Lung microvascular endothelial cell (primary cell): ENCODE results near the gene CTDP1. TPM values are rescaled to one million over a fixed set of nuclear protein-coding genes. Genes with fewer than 3 reads are reported as not detected.
A peak's percentile ranks its signal among the peaks of the same experiment; 100 is the strongest.

ENCODE experiments used
- DNase-seq, 2 donors: peaks; one replicate each; pipeline versions ENCODE4 v3.0.0 to v3.0.0-alpha.2; 2010; ENCODE audit warnings: low read depth in 2 of 2
- total RNA-seq: library from RNA; depleted of rRNA; stranded (reverse); fragments of >200 nt; gene quantifications from 2 replicates; pipeline ENCODE4 v1.2.1, GENCODE V29; 2014

Gene CTDP1
- total RNA-seq, 1 donor from 2014 or later, result 25.0 TPM

GRCh38 chr18:79643054-79643984 lies 36.3 kb upstream of the CTDP1 start:
- no peak for DNase-seq

DNA sequence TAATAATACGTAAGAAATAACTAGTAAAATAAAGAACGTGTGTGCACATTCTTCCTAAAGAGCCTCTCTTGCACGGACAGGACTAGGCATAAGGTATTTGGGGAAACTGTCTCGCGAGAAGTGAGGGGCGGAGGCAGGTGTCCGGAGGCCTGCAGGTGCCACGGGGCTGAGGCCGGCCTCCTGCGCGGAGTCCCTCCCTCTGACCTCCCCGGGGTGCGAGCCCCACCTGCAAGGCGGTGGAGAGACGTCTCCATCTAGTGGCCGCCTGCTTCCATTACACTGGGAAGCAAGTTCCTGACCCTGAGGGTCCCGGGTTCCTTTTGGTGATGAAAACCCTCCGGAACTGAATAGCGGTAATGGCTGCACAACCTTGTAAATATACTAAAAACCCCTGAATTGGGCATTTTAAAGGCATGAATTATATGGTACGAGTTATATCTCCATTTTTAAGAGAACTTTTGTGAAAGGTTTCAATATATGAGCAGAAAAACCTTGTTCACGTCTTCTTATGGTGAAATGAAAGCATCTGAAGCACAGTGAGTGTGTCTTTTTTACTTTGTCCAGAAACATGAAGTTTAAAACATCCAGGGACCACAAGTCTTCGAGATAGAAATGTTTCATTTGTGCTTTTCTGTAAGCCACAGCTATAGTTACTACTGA lies 35.5 kb upstream of the CTDP1 start:
- peak; percentile 55 to 62 for DNase-seq

DNA sequence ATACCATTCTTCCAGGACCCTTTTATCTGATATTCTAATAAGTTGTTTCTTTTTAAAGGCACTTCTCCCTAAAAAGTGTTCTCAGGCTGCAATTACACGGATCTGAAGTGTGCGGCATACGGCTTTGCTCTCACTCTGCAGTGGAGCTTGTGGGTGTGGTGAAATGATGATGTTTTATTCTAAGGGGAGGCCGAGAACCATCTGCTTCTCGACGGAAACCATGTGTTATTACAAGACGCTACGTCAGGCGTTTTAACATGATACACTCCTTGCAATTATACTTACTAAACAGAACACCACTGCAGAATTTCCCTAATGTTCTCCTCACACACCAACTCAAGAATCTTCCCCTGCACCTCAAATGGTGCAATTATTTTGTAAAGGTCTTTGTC lies 34.9 kb upstream of the CTDP1 start:
- no peak for DNase-seq

DNA sequence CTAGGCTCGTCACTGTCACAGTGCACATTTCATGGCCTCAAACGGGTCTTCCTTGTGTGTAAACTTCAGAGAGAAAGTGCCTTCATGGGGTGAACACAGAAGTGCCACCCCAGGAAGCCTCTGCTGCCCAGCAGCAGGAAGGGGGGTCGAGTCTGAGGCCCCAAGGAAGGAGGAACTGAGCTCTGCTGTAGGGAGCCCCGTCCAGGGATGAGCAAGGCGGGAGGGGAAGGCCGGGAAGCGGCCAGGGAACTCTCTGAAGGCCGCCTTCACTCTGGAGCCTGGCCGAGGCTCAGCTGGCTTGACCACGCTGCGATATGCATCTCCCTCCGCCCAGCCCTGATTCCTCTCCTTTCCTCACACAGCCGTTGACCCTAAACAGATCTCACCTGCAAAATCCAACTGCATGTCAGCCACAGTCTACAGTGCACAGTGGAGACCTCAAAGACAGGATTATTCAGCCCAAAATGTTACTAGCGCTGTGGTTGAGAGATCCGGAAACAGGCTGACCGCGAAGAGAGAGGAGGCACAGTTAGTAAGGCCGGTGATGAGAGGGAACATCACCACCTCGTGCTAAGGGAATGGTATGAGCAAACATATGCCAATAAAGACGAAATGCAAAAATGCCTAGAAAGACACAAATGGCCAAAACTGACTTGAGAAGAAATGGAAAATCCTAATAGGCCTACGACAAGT lies 34.2 kb upstream of the CTDP1 start:
- no peak for DNase-seq

DNA sequence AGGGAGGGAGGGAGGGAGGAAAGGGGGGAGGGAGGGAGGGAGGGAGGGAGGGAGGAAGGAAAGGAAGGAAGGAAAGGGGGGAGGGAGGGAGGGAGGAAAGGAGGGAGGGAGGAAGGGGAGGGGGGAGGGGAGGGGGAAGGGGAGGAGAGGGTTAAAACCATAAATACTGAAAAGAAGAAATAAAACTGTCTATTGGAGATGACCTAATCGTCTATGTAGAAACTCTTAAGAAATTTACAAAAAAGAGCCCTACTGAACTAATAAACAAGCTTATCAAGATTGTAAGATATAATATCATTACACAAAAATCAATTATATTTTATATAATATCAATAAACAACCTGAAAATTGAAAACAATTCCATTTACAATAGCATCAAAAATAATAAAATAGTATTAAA lies 32.3 kb upstream of the CTDP1 start:
- DNase-seq, result no peak

- no peak for DNase-seq
Measured at GRCh38 chr18:79650959-79651358, 28.6 kb upstream of the CTDP1 start.

GRCh38 chr18:79657342-79657996 lies 22.1 kb upstream of the CTDP1 start:
- DNase-seq, result no peak

DNA sequence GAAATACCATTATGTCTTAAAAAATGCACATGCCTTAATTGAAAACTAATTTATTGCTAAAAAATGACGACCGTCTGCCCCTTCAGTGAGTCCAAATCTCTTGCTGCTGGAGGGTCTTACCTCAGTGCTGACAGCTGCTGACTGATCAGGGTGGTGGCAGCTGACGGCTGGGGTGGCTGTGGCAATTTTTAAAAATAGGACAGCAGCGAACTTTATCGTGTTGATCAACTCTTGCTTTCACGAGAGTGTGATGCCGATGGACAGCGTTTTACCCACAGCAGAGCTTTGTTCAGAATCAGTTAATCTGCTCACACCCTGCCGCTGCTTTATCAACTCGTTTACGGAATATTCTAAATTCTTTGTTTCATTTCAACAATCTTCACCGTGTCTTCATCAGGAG lies 21.2 kb upstream of the CTDP1 start:
- no peak for DNase-seq

- DNase-seq, result no peak
Measured at GRCh38 chr18:79659733-79660132, 19.9 kb upstream of the CTDP1 start.

- DNase-seq, result no peak
Measured at GRCh38 chr18:79662034-79662433, 17.6 kb upstream of the CTDP1 start.

DNA sequence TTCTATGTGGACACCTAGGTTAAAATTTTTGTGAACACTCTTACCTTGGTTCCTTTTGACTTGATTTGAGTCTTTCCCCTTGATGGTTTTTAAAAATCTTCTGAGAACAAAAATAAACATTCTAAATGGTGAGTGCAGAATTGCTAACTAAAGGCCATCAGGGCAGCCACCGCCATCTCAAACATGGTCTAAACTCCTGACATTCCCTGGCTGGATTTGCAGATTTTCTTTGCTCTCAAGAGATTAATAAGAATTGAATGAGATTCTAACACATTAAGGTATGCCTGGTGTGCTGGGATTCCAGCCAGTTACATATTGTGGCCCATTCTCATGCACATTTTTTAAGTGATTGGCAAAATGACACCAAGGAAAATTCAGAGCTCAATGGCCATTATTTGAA lies 17.2 kb upstream of the CTDP1 start:
- no peak for DNase-seq

DNA sequence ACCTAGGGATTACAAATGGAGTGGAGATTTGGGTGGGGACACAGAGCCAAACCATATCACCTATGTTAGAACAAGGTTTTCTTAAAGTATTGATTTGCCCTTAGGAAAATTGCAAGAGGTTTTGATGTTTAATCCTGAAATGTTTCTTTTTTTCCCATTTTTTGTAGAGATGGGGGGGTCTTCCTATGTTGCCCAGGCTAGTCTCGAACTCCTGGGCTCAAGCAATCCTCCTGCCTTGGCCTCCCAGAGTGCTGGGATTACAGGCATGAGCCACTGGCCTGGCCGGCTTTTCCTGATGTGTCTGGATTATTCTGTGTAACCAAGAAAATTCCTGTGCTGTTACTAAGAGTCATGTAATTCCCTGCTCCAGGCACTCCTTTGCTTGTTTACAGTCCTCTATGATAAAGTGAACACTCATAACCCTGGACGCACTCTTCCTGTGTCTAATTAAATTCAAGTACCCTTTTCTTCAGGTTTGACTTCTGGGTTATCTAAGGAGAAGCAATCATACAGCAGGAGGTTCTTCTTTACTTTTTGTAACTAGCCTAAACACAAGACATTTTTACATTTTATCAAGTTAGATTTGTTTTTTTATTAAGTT lies 15.0 kb upstream of the CTDP1 start:
- no peak for DNase-seq

DNA sequence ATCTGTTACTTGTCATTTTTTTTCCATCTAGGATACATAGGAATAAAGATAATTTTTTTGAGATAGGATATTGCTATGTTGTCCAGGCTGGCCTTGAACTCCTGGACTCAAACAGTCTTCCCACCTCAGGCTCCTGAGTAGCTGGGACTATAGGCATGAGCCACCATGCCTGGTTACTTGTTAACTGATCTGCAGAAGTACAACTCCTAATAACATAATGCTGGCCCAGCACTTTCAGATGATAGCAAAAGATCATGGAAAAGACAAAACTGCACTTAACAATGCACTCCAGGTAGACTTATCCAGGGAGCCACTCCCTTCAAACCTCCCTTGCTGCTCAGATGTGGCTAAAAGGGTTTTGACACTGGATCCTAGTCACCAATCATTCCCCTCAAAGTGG lies 11.4 kb upstream of the CTDP1 start:
- DNase-seq, result no peak

DNA sequence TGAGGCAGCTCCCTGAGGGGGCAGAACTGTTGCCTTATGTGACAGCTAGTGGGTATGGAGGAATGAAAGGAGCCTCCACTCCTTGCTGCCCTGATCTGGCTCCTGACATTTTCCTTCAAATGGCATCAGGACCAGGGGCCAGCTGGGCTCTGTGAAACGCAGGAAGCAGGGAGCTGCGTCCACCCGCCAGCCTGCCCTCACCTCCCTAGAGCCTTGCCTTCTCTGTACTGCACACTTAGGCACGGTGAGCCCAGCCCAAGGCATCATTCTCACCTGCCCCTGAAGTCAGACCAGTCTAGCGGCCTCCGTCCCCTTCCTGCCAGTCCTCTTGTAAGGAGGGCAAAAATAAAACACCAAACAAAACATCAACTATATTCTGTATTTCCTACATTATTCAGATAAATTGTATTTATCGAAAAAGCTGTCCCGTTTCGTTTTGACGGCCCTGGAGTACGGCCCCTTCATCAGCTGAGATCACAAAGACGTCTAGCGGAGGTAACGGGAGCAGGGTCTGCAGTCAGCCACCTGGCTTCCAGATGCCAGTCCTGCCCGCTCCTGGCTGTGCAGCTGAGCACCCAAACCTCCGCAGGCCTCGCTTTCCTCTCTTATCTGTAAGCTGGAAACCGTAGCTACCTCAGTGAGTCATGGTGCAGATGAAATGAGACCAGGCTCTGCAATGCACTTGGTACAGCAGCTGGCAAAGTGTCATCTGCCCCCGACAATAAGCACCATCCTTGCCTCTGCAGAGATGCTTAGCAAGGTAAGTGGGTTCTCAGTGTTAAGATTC lies 6.9 kb upstream of the CTDP1 start:
- DNase-seq, result no peak

DNA sequence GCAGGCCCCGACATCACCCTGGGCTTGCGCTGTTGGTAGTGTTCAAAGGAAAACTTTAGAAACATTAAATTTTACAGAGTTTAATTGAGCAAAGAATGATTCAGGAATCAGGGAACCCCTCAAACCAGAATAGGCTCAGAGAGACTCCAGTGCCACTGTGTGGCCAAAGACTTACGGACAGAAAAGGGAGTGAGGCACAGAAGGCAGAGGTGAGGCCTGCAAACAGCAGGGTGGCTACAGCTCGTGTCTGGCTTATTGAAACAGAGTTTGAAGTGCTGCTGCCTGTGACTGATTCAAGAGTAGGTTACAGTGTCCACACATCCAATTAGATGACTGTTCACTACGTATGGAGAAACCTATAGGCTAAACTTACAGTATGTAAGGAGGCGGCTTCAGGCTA lies 2.4 kb upstream of the CTDP1 start:
- no peak for DNase-seq

- no peak for DNase-seq
Measured at GRCh38 chr18:79677840-79678239, 1.8 kb upstream of the CTDP1 start.

DNA sequence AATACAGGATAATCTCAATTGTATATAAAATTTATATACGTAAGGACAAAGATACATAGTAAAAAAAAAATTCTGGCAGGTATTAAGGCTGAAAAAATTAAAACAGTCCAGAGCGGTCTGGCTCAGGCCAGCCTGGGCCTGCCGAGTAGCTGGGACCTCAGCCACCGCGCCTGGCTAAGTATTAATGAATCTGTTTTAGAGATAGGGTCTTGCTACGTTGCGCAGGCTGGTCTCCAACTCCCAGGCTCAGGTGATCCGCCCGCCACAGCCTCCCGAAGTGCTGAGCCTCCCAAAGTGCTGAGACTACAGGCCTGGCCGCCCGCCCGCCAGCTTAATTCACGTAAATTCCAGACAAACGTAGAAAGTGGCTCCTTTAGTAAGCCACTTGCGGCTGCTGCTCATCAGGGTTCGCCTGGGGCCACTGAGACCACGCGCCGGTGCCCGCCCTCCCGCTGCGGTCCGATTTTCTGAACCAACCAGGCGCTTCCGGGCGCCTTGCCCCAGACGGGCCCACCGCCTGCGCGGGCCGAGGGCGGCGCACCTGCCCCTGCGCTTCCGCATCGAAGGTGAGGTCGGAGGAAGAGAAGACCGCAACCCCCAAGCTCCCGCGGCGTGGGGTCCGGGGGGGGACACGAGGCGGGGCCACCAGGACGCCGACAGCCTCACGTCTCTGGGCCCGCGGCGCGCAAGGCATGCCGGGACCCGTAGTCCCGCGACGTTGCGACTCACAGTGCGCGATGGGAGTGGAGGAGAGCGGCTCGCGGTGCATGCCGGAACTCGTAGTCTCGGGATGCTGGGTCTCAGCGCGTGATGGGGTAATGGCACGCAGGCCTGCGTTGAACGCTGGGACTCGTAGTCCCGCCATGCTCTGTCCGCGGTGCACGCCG lies 695 bp upstream of the CTDP1 start:
- peak; percentile 99 to 100 for DNase-seq

- peak; percentile 51 to 54 for DNase-seq
Measured at GRCh38 chr18:79680100-79680879, 687 bp downstream of the CTDP1 start.

GRCh38 chr18:79680891-79681339 lies 1.3 kb downstream of the CTDP1 start:
- no peak for DNase-seq
